ENCODE measurements around the gene ST3GAL2.

DNA sequence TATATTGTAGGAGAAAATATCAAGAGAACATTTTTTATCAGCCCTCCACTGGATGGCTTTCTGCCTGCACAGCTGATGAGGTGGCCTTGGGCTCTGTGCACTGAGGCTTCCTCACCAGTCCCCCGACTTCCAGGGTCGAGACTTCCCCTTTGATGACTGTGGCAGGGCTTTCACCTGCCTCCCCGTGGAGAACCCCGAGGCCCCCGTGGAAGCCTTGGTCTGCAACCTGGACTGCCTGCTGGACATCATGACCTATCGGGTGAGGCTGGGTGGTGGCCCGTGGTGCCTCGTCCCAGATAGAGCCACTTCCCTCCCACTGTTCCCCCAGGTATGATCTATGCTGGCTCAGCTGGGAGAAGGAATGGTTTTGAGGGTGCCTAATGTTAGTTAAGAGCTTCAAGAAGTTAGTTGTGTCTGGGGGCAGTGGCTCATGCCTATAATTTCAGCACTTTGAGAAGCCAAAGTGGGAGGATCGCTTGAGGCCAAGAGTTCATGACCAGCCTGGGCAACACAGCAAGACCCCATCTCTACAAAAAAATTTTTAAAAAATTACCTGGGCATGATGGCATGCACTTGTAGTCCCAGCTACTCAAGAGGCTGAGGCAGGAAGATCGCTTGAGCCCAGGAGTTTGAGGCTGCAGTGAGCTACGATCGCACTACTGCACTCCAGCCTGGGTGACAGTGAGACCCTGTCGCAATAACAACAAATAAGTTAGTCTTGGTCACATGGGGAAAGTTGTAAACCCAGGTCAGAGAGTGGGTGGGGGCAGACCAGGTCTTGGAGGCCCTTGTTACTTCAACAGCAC lies 27.3 kb upstream of the ST3GAL2 start:
- TF ChIP-seq, protein P1, sequence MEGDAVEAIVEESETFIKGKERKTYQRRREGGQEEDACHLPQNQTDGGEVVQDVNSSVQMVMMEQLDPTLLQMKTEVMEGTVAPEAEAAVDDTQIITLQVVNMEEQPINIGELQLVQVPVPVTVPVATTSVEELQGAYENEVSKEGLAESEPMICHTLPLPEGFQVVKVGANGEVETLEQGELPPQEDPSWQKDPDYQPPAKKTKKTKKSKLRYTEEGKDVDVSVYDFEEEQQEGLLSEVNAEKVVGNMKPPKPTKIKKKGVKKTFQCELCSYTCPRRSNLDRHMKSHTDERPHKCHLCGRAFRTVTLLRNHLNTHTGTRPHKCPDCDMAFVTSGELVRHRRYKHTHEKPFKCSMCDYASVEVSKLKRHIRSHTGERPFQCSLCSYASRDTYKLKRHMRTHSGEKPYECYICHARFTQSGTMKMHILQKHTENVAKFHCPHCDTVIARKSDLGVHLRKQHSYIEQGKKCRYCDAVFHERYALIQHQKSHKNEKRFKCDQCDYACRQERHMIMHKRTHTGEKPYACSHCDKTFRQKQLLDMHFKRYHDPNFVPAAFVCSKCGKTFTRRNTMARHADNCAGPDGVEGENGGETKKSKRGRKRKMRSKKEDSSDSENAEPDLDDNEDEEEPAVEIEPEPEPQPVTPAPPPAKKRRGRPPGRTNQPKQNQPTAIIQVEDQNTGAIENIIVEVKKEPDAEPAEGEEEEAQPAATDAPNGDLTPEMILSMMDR (IDR thresholded peaks at IDR 0.05) = no peak
- no peak for TF ChIP-seq POLR2A (IDR thresholded peaks at IDR 0.05)
